Keratinocyte (primary cell): ENCODE data around the gene RIMS1. TPM values are rescaled to one million over a fixed set of nuclear protein-coding genes. Genes with fewer than 3 reads are reported as not detected.

Source experiments
- DNase-seq: peaks from one replicate; pipeline ENCODE4 v3.0.0-alpha.2; 2011; ENCODE audit warnings: low read depth, missing footprints, low spot score
- FAIRE-seq: peaks from 2 replicates; lab custom pipeline; 2011; peaks lifted over from hg19 to GRCh38; lab: Jason Lieb, UNC
- H2AFZ ChIP-seq: 2 replicates; pipeline ENCODE4 v1.6.0; 2012; ENCODE audit warnings: low read length, control low read depth, inconsistent platforms; ENCODE audit not compliant: control insufficient read depth
- H3K27ac ChIP-seq: 2 replicates; pipeline ENCODE4 v1.5.1; 2011; ENCODE audit warnings: low read length; ENCODE audit not compliant: control insufficient read depth, insufficient read depth
- H3K27me3 ChIP-seq: 3 replicates; pipeline ENCODE4 v1.6.0; 2011; ENCODE audit warnings: low read length; ENCODE audit not compliant: control insufficient read depth, insufficient read depth; ENCODE audit errors: extremely low read depth
- H3K36me3 ChIP-seq, 2 experiments: 2 replicates in 1 of 2; 3 replicates in 1 of 2; pipeline ENCODE4 v1.5.1; 2011; ENCODE audit warnings: low read length in 2 of 2, mild to moderate bottlenecking in 1 of 2; ENCODE audit not compliant: control insufficient read depth in 2 of 2, insufficient read depth in 2 of 2; ENCODE audit errors: extremely low read depth in 1 of 2
- H3K4me1 ChIP-seq: 3 replicates; pipeline ENCODE4 v1.5.1; 2011; ENCODE audit warnings: low read length; ENCODE audit not compliant: control insufficient read depth, insufficient read depth; ENCODE audit errors: extremely low read depth
- H3K4me2 ChIP-seq: 3 replicates; pipeline ENCODE4 v1.6.0; 2011; ENCODE audit warnings: low read depth, low read length; ENCODE audit not compliant: control insufficient read depth, insufficient read depth; ENCODE audit errors: extremely low read depth
- H3K4me3 ChIP-seq, 3 experiments: fragments of 200-600 bp in 1 of 3; sonication (generic) in 1 of 3; 2 replicates in 2 of 3; 3 replicates in 1 of 3; pipeline ENCODE4 v1.5.1; 2011 to 2016; ENCODE audit warnings: low read length in 3 of 3, mild to moderate bottlenecking in 3 of 3, control low read depth in 2 of 3, inconsistent platforms in 1 of 3, low read depth in 1 of 3, mixed read lengths in 1 of 3, mixed run types in 1 of 3, moderate library complexity in 1 of 3; ENCODE audit not compliant: control insufficient read depth in 2 of 3, insufficient read depth in 2 of 3; ENCODE audit errors: extremely low read depth in 1 of 3
- H3K79me2 ChIP-seq: 2 replicates; pipeline ENCODE4 v1.6.0; 2012; ENCODE audit warnings: low read length; ENCODE audit not compliant: control insufficient read depth, insufficient read depth
- H3K9ac ChIP-seq: 3 replicates; pipeline ENCODE4 v1.6.0; 2011; ENCODE audit warnings: low read length; ENCODE audit not compliant: control insufficient read depth, insufficient read depth; ENCODE audit errors: extremely low read depth
- H3K9me1 ChIP-seq: 3 replicates; pipeline ENCODE4 v1.6.0; 2011; ENCODE audit warnings: low read length; ENCODE audit not compliant: control insufficient read depth, insufficient read depth; ENCODE audit errors: extremely low read depth
- H3K9me3 ChIP-seq: 2 replicates; pipeline ENCODE4 v1.5.1; 2012; ENCODE audit warnings: low read depth, low read length; ENCODE audit not compliant: control insufficient read depth
- H4K20me1 ChIP-seq: 3 replicates; pipeline ENCODE4 v1.6.0; 2011; ENCODE audit warnings: low read length; ENCODE audit not compliant: control insufficient read depth, insufficient read depth; ENCODE audit errors: extremely low read depth
- EZH2 ChIP-seq: IDR thresholded peaks from one replicate; pipeline ENCODE4 v1.6.1; 2012; ENCODE audit warnings: inconsistent platforms, mild to moderate bottlenecking, low read length, moderate library complexity
- dilution Hi-C: fragments of 300-500 bp; cut with MboI; formaldehyde crosslinking; loops from one replicate; pipeline ENCODE4 v1.7.0; 2020; ENCODE audit warnings: low sequenced_read_pairs; ENCODE audit not compliant: extremely low pct_ligation_motif_present
- polyA plus RNA-seq, 5 experiments: library from polyadenylated mRNA; depleted of rRNA in 3 of 5; stranded (reverse) in 3 of 5; stranded (forward) in 1 of 5; unstranded in 1 of 5; fragments of >200 nt; gene quantifications; 1 replicate in 1 of 5; 2 replicates in 3 of 5; 3 replicates in 1 of 5; pipeline versions ENCODE4 v1.2.1 to v1.2.3, GENCODE V29; 2011 to 2012; ENCODE audit warnings: missing spikeins in 2 of 5, low read depth in 1 of 5, low replicate concordance in 1 of 5
- TF ChIP-seq, protein P1 (sequence below), 3 experiments: IDR thresholded peaks in 1 of 3; conservative IDR thresholded peaks in 1 of 3; optimal IDR thresholded peaks in 1 of 3; 2 replicates in 2 of 3; 3 replicates in 1 of 3; pipeline versions ENCODE3 to v1.5.1; 2011; ENCODE audit warnings: low read length in 3 of 3, mild to moderate bottlenecking in 3 of 3, moderate library complexity in 2 of 3, control low read depth in 1 of 3, inconsistent platforms in 1 of 3; ENCODE audit not compliant: insufficient read depth in 2 of 3; ENCODE audit errors: extremely low read depth in 1 of 3

RIMS1 gene
- polyA plus RNA-seq, 1 donor (not counting 4 experiments of a cell fraction or from before 2014, with no cell fraction given): not detected

DNA sequence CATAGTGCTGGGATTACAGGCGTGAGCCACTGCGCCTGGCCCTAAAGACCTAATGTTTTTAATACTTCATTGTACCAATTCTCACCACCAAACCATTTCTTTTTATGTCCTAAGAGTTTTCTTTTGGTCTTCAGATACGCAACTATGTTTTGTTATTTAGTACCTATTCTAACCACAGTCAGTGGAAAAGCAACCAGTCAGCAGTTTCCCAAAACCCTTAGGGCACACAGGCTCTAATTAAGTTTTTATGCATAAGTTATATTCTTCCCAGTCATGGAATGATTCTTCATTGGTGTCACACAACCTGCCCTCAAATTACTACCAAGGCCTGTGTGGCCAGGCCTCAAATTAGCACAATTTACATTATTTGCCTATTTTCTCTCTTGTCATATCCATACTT is 487.8 kb downstream of the RIMS1 start:
- Histone ChIP-seq H3K9me1 (no peaks in the 10 kb centered on the region), H4K20me1 (no peaks in the 10 kb centered on the region), H3K9me3 (no peaks in the 10 kb centered on the region), H3K9ac (no peak overlapping the region), H3K27ac (no peak overlapping the region), H3K36me3 (no peaks in the 10 kb centered on the region), H3K27me3 (no peaks in the 10 kb centered on the region), H2AFZ (no peak overlapping the region), H3K4me3 (no peak overlapping the region), H3K4me1 (peaks cover 3% of the 10 kb centered on the region), H3K79me2 (no peaks in the 10 kb centered on the region), H3K4me2 (no peak overlapping the region)
- no peak for DNase-seq
- TF ChIP-seq, protein P1, sequence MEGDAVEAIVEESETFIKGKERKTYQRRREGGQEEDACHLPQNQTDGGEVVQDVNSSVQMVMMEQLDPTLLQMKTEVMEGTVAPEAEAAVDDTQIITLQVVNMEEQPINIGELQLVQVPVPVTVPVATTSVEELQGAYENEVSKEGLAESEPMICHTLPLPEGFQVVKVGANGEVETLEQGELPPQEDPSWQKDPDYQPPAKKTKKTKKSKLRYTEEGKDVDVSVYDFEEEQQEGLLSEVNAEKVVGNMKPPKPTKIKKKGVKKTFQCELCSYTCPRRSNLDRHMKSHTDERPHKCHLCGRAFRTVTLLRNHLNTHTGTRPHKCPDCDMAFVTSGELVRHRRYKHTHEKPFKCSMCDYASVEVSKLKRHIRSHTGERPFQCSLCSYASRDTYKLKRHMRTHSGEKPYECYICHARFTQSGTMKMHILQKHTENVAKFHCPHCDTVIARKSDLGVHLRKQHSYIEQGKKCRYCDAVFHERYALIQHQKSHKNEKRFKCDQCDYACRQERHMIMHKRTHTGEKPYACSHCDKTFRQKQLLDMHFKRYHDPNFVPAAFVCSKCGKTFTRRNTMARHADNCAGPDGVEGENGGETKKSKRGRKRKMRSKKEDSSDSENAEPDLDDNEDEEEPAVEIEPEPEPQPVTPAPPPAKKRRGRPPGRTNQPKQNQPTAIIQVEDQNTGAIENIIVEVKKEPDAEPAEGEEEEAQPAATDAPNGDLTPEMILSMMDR (optimal IDR thresholded peaks at IDR 0.05 in 1 of 3, IDR thresholded peaks at IDR 0.05 in 1 of 3, conservative IDR thresholded peaks at IDR 0.05 in 1 of 3; ENCODE audit: extremely low read depth in 1 of 3, insufficient read depth in 2 of 3, low read length in 3 of 3): no peak
- TF ChIP-seq EZH2: no peak
- dilution Hi-C loops: no loop called here
- FAIRE-seq: no peak

DNA sequence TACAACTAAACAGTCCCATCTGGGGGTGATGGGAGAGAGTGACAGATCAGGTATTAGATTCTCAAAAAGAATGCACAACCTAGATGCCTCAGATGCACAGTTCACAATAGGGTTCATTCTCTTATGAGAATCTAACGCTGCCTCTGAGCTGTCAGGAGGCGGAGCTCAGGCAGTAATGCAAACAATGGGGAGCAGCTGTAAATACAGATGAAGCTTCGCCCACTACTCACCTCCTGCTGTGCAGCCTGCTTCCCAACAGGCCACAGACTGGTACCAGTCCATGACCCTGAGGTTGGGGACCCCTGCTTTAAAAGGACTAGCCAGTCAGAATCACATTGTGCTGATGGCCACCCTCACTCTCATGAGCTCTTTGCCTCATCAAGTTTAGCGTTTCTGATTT is 488.5 kb downstream of the RIMS1 start:
- Histone ChIP-seq H3K4me3 (no peak overlapping the region), H3K9me3 (no peaks in the 10 kb centered on the region), H3K4me2 (no peak overlapping the region), H3K27ac (no peak overlapping the region), H3K27me3 (no peaks in the 10 kb centered on the region), H2AFZ (no peak overlapping the region), H3K4me1 (peaks cover 3% of the 10 kb centered on the region), H3K36me3 (no peaks in the 10 kb centered on the region), H4K20me1 (no peaks in the 10 kb centered on the region), H3K79me2 (no peaks in the 10 kb centered on the region), H3K9me1 (no peaks in the 10 kb centered on the region), H3K9ac (no peak overlapping the region)
- DNase-seq (no peak), FAIRE-seq (no peak)
- dilution Hi-C loops: no loop called here
- TF ChIP-seq, protein P1 (optimal IDR thresholded peaks at IDR 0.05 in 1 of 3, IDR thresholded peaks at IDR 0.05 in 1 of 3, conservative IDR thresholded peaks at IDR 0.05 in 1 of 3; ENCODE audit: extremely low read depth in 1 of 3, insufficient read depth in 2 of 3, low read length in 3 of 3): no peak
- no peak for TF ChIP-seq EZH2
